OCI-LY7 (cell line): ENCODE measurements around the gene GFER. TPM values are rescaled to one million over a fixed set of nuclear protein-coding genes. Genes with fewer than 3 reads are reported as not detected.

ENCODE experiments used
- BruUV-seq: library from RNA; stranded (reverse); fragments of 400-500 nt; replicated peaks from 2 replicates; lab custom pipeline; 2021; lab: Mats Ljungman, UMichigan
- CTCF ChIA-PET: fragments of 300-600 bp; sonication (Branson Sonifier 250); formaldehyde crosslinking; loops from one replicate; lab custom pipeline; 2022; ENCODE audit warnings: antibody characterized with exemption; ENCODE audit not compliant: unreplicated experiment; lab: Charles Lee
- POLR2A ChIA-PET: fragments of 300-600 bp; sonication (Branson Sonifier 250); formaldehyde crosslinking; loops from one replicate; lab custom pipeline; 2022; ENCODE audit warnings: antibody characterized with exemption; lab: Charles Lee
- DNase-seq: peaks from one replicate; pipeline ENCODE4 v3.0.0-alpha.2; 2015; ENCODE audit warnings: low spot score
- H2AFZ ChIP-seq: fragments of 200-600 bp; sonication (generic), shearing (Covaris generic); 2 replicates; pipeline ENCODE4 v1.6.1; 2014; ENCODE audit warnings: mild to moderate bottlenecking, antibody characterized with exemption, low read length, moderate library complexity
- H3K27ac ChIP-seq: fragments of 200-600 bp; sonication (generic); 2 replicates; pipeline ENCODE4 v1.5.1; 2014; ENCODE audit warnings: mixed run types, low read depth, mild to moderate bottlenecking, moderate library complexity, low read length, inconsistent platforms; ENCODE audit not compliant: poor library complexity, severe bottlenecking
- H3K36me3 ChIP-seq: fragments of 200-600 bp; sonication (generic); 2 replicates; pipeline ENCODE4 v1.6.1; 2014; ENCODE audit warnings: mild to moderate bottlenecking, antibody characterized with exemption, low read length, moderate library complexity, mixed read lengths; ENCODE audit not compliant: insufficient read depth
- H3K4me1 ChIP-seq: fragments of 200-600 bp; sonication (generic); 2 replicates; pipeline ENCODE4 v1.5.1; 2014; ENCODE audit warnings: mild to moderate bottlenecking, low read length; ENCODE audit not compliant: insufficient read depth, poor library complexity, severe bottlenecking
- H3K4me2 ChIP-seq: fragments of 200-600 bp; sonication (generic); 2 replicates; pipeline ENCODE4 v1.6.1; 2014; ENCODE audit warnings: mild to moderate bottlenecking, low read length
- H3K4me3 ChIP-seq: fragments of 200-600 bp; sonication (generic); 2 replicates; pipeline ENCODE4 v1.5.1; 2014; ENCODE audit warnings: mild to moderate bottlenecking, low read depth, low read length; ENCODE audit not compliant: poor library complexity, severe bottlenecking
- H3K79me2 ChIP-seq: fragments of 200-600 bp; sonication (generic); 2 replicates; pipeline ENCODE4 v1.6.1; 2016; ENCODE audit warnings: low read depth, mild to moderate bottlenecking, low read length, moderate library complexity, mixed read lengths; ENCODE audit not compliant: insufficient read depth
- H3K9me2 ChIP-seq: fragments of 200-600 bp; sonication (generic); 2 replicates; pipeline ENCODE4 v1.6.1; 2016; ENCODE audit warnings: mild to moderate bottlenecking, low read length, mixed read lengths; ENCODE audit not compliant: insufficient read depth
- H3K9me3 ChIP-seq: fragments of 200-600 bp; sonication (generic); 2 replicates; pipeline ENCODE4 v1.6.1; 2014; ENCODE audit warnings: mild to moderate bottlenecking, mixed run types, low read length, mixed read lengths
- H4K20me1 ChIP-seq: fragments of 200-600 bp; sonication (generic); 2 replicates; pipeline ENCODE4 v1.6.1; 2014; ENCODE audit warnings: mild to moderate bottlenecking, antibody characterized with exemption, low read length, moderate library complexity, mixed read lengths; ENCODE audit not compliant: insufficient read depth
- EZH2phosphoT487 ChIP-seq: fragments of 200-600 bp; sonication (generic); IDR thresholded peaks from 2 replicates; pipeline ENCODE4 v1.6.1; 2018; ENCODE audit warnings: low read depth, borderline replicate concordance, mild to moderate bottlenecking, mixed run types, antibody characterized with exemption, low read length, moderate library complexity, mixed read lengths
- intact Hi-C: fragments of 100-400 bp; cut with micrococcal nuclease; formaldehyde crosslinking; loops from one replicate; pipeline ENCODE4 v1.10.0; 2022; ENCODE audit not compliant: unreplicated experiment
- total RNA-seq, 2 experiments: library from RNA; depleted of rRNA in 1 of 2; stranded (reverse); fragments of >200 nt in 1 of 2; shearing (Covaris generic) in 1 of 2; gene quantifications; 2 replicates each; pipeline ENCODE4 v1.2.3, GENCODE V29; 2014 to 2022
- TF ChIP-seq, protein P1 (sequence below): fragments of 200-600 bp; sonication (generic); conservative IDR thresholded peaks from 2 replicates; pipeline ENCODE4 v1.5.1; 2014; ENCODE audit warnings: mild to moderate bottlenecking, antibody characterized with exemption, low read length, moderate library complexity, mixed read lengths

GFER gene
- total RNA-seq, 2 experiments from 2014 or later: 32.3 to 40.2 TPM

DNA sequence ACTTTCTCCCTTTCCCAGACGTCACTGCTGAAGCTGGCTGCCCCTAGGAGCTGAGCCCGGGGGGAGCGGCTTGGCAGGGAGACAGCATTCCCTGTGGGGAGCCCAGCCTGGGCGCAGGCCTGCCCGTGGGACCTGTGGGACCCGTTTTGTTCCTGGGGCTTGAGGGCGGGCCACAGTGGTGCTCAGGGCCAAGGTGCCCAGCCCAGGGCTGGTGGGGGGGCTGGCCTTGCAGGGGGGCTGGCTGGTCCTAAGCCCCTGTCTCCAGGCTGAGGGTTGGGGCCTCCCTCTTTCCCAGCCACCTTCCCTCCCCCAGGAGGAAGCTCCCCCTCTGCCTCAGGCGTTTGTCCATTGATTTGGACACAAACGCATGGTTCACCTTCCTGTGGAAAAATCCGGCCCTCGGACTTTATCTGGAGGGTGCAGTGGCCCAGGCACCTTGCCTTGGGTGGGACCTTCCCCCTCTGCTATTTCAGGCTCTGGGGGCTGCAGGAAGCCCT is 47.1 kb downstream of the GFER start:
- Histone ChIP-seq H3K4me2 (no peak overlapping the region), H3K9me3 (no peaks in the 10 kb centered on the region), H3K79me2 (no peaks in the 10 kb centered on the region), H4K20me1 (no peaks in the 10 kb centered on the region), H3K36me3 (no peaks in the 10 kb centered on the region), H3K9me2 (no peaks in the 10 kb centered on the region), H3K4me3 (no peak overlapping the region), H2AFZ (no peak overlapping the region), H3K4me1 (no peaks in the 10 kb centered on the region), H3K27ac (no peak overlapping the region)
- CTCF ChIA-PET: no interaction called here
- intact Hi-C loops: no loop called here
- BruUV-seq: no TSS peak
- no peak for DNase-seq
- POLR2A ChIA-PET: no interaction called here
- TF ChIP-seq, protein P1, sequence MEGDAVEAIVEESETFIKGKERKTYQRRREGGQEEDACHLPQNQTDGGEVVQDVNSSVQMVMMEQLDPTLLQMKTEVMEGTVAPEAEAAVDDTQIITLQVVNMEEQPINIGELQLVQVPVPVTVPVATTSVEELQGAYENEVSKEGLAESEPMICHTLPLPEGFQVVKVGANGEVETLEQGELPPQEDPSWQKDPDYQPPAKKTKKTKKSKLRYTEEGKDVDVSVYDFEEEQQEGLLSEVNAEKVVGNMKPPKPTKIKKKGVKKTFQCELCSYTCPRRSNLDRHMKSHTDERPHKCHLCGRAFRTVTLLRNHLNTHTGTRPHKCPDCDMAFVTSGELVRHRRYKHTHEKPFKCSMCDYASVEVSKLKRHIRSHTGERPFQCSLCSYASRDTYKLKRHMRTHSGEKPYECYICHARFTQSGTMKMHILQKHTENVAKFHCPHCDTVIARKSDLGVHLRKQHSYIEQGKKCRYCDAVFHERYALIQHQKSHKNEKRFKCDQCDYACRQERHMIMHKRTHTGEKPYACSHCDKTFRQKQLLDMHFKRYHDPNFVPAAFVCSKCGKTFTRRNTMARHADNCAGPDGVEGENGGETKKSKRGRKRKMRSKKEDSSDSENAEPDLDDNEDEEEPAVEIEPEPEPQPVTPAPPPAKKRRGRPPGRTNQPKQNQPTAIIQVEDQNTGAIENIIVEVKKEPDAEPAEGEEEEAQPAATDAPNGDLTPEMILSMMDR: no peak
- TF ChIP-seq EZH2phosphoT487: no peak

DNA sequence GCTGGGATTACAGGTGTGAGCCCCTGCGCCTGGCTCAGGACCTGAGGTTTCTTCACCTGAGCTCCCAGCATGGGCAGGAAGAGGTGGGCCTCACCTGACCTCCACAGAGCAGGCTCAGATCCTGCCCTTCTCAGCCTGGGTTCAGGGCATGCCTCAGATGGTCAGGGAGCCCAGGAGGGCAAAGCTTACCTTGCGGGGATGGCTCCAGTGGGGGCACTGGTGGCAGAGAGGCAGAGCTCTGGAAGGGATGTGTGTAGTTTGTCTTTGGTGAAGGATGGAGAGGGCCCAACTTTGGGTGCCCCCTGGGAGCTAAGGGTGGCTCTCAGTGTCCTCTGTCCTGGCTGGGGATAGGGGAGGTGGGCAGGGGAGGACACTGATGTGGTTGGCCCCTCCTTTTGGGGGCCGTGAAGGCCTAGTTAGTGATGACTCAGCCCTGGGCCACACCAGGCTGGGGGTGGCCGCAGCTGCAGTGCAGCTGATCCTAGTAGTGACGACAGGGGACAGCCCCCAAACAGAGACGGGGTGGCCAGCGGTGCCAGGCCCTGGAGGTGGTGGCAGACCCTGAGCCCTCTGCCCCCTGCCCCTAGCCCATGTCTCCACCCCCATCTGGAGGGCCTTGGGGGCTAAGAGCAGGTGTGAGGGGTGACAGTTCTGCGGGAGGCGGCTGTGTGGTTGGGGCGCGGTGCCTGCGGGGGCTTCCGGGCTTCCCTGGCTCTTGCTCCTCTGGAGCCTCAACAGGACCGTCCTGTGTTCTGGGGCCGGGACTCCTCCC is 48.5 kb downstream of the GFER start:
- BruUV-seq: no TSS peak
- no peak for DNase-seq
- ChIA-PET CTCF (interaction anchor here (0.6 kb wide), 1 partner anchor 230 kb away, joined by 5 read pairs; no protein-coding TSS in a partner anchor), POLR2A (interaction anchor here (1.0 kb wide), 1 partner anchor 10 kb away, joined by 3 read pairs; no protein-coding TSS in a partner anchor)
- Histone ChIP-seq H3K79me2 (no peaks in the 10 kb centered on the region), H3K9me3 (no peaks in the 10 kb centered on the region), H3K4me3 (no peak overlapping the region), H3K4me1 (no peaks in the 10 kb centered on the region), H3K9me2 (no peaks in the 10 kb centered on the region), H3K27ac (no peak overlapping the region), H3K4me2 (no peak overlapping the region), H3K36me3 (no peaks in the 10 kb centered on the region), H4K20me1 (no peaks in the 10 kb centered on the region), H2AFZ (no peak overlapping the region)
- TF ChIP-seq EZH2phosphoT487: no peak
- TF ChIP-seq, protein P1: no peak
- intact Hi-C loops: no loop called here
